Measurements from ENCODE around the gene GOPC.

Gene GOPC

GRCh38 chr6:117597755-117598154 is 4.6 kb downstream of the GOPC start:
- in situ Hi-C loops (cut with MboI; ENCODE audit: low pct_unique_long_range_greater_than_20kb, low sequenced_read_pairs, unreplicated experiment), result no loop called here
- DNase-seq (ENCODE audit: low spot score), result no peak
- no peak for TF ChIP-seq CTCF (IDR thresholded peaks at IDR 0.05; ENCODE audit: extremely low read depth, insufficient read depth, missing control alignments)

DNA sequence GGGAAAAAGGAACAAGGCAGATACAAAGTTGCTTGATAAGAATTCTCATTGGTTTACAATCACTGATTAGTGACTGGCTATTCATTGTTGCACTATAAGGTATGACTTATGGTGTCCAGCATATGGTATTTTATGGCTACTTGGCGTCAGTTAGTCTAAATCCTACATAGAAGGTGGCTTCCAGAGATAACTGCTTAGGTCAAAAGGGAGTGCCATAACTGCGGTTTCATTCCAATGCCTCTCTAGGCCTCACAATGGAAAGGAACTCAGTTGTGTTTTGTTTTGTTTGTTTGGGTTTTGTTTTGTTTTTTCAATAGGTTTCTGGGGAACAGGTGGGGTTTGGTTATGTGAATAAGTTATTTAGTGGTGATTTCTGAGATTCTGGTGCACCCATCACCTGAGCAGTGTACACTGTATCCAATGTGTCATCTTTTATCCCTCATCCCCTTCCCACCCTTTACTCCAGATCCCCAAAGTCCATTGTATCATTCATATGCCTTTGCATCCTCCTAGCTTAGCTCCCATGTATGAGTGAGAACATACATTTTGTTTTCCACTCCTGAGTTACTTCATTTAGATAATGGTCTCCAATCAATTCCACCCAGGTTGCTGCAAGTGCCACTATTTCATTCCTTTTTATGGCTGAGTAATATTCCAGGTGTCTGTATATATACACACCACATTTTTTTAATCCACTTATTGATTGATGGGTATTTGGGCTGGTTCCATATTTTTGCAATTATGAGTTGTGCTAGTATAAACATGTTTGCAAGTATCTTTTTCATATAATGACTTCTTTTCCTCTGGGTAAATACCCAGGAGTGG is 7.0 kb downstream of the GOPC start:
- DNase-seq (ENCODE audit: low spot score), result no peak
- TF ChIP-seq CTCF (IDR thresholded peaks at IDR 0.05; ENCODE audit: extremely low read depth, insufficient read depth, missing control alignments), result no peak
- in situ Hi-C loops (cut with MboI; ENCODE audit: low pct_unique_long_range_greater_than_20kb, low sequenced_read_pairs, unreplicated experiment), result no loop called here

DNA sequence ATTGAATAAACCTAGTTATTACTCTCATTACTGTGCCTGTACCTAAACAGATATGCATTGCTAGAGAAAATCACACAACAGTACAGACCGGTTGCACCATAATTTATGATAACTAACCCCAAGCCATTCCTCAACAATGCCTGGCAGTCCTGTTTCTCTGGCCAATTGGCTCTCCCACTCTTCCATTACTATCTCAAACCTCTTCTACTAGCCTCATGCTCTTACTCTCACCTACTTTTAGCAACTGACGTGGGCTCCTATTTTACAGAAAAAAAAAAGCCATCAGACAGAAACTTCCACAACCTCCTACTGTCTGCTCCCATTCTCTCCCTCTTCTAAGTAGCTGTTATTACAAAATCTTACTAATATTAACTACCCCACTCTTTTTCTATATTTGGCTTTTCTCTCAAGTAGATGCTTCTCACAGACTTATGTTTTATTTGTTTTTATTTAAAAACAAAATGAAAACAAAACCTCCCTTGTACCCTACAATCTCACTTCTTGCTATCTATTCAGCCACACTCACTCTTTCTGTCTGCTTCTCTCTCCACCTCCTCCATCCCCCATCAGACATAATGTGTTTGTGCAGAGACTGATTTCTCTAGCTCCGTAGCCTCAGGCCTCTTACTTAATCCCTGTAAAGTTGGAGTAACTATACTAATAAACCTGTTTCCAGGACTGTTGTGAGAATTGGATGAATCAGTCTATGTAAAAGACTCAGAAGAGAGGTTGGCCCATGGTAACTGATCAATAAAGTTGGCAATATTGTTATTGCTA is 9.1 kb downstream of the GOPC start:
- no peak for DNase-seq (ENCODE audit: low spot score)
- TF ChIP-seq CTCF (IDR thresholded peaks at IDR 0.05; ENCODE audit: extremely low read depth, insufficient read depth, missing control alignments), result no peak
- in situ Hi-C loops (cut with MboI; ENCODE audit: low pct_unique_long_range_greater_than_20kb, low sequenced_read_pairs, unreplicated experiment), result no loop called here

GRCh38 chr6:117591405-117591804 is 10.9 kb downstream of the GOPC start:
- in situ Hi-C loops (cut with MboI; ENCODE audit: low pct_unique_long_range_greater_than_20kb, low sequenced_read_pairs, unreplicated experiment), result no loop called here
- no peak for TF ChIP-seq CTCF (IDR thresholded peaks at IDR 0.05; ENCODE audit: extremely low read depth, insufficient read depth, missing control alignments)
- DNase-seq (ENCODE audit: low spot score), result no peak

- no peak for DNase-seq (ENCODE audit: low spot score)
- in situ Hi-C loops (cut with MboI; ENCODE audit: low pct_unique_long_range_greater_than_20kb, low sequenced_read_pairs, unreplicated experiment), result no loop called here
- TF ChIP-seq CTCF (IDR thresholded peaks at IDR 0.05; ENCODE audit: extremely low read depth, insufficient read depth, missing control alignments), result no peak
These were observed 11.9 kb downstream of the GOPC start for GRCh38 chr6:117590447-117590846.

- in situ Hi-C loops (cut with MboI; ENCODE audit: low pct_unique_long_range_greater_than_20kb, low sequenced_read_pairs, unreplicated experiment), result no loop called here
- no peak for DNase-seq (ENCODE audit: low spot score)
- TF ChIP-seq CTCF (IDR thresholded peaks at IDR 0.05; ENCODE audit: extremely low read depth, insufficient read depth, missing control alignments), result no peak
These were observed 16.7 kb downstream of the GOPC start for GRCh38 chr6:117585647-117586046.
